Sigmoid colon (tissue), 3 donors: Measurements from ENCODE around the gene SPG7.

Experiments used
- POLR2A ChIP-seq, 2 donors: fragments of 450-650 bp; IDR thresholded peaks; one replicate each; pipeline ENCODE4 v1.6.1; 2016; ENCODE audit warnings: antibody characterized with exemption in 2 of 2, mild to moderate bottlenecking in 2 of 2, moderate library complexity in 2 of 2
- TF ChIP-seq, protein P1 (sequence below), 4 experiments: fragments of 450-650 bp in 3 of 4; fragments of 200-600 bp in 1 of 4; IDR thresholded peaks; one replicate each; pipeline ENCODE4 v1.5.1; 2016 to 2019; ENCODE audit warnings: antibody characterized with exemption in 4 of 4, mild to moderate bottlenecking in 3 of 4, moderate library complexity in 2 of 4

DNA sequence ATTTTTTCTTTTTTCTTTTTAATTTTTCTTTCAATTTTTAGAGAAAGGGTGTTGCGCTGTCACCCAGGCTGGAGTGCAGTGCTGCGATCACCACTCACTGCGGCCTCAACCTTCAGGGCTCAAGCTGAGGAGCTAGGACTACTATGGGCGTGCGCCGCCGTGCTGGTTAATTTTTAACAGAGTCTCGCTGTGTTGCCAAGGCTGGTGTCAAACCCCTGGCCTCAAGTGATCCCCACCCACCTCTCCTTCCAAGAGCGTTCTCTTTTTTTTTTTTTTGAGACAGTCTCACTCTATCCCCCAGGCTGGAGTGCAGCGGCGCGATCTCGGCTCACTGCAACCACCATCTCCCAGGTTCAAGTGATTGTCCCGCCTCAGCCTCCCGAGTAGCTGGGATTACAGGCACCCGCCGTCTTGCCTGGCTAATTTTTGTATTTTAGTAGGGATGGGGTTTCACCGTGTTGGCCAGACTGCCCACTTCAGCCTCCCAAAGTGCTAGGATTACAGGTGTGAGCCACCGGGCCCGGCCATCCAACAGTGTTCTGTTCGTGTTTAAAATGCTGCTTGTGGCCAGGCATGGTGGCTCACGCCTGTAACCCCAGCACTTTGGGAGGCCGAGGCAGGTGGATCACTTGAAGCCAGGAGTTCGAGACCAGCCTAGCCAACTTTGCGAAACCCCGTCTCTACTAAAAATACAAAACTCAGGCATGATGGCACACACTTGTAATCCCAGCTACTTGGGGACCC, 37.8 kb downstream of the SPG7 start:
- no peak for TF ChIP-seq POLR2A (IDR thresholded peaks at IDR 0.05)
- TF ChIP-seq, protein P1, sequence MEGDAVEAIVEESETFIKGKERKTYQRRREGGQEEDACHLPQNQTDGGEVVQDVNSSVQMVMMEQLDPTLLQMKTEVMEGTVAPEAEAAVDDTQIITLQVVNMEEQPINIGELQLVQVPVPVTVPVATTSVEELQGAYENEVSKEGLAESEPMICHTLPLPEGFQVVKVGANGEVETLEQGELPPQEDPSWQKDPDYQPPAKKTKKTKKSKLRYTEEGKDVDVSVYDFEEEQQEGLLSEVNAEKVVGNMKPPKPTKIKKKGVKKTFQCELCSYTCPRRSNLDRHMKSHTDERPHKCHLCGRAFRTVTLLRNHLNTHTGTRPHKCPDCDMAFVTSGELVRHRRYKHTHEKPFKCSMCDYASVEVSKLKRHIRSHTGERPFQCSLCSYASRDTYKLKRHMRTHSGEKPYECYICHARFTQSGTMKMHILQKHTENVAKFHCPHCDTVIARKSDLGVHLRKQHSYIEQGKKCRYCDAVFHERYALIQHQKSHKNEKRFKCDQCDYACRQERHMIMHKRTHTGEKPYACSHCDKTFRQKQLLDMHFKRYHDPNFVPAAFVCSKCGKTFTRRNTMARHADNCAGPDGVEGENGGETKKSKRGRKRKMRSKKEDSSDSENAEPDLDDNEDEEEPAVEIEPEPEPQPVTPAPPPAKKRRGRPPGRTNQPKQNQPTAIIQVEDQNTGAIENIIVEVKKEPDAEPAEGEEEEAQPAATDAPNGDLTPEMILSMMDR (IDR thresholded peaks at IDR 0.05): no peak
